HG02938 (cell line): ENCODE results near the gene FAM83G.
"Not testable (repeated sequence)": the region's sequence is repeated elsewhere in the genome, so short reads cannot be mapped to it uniquely, and the experiment has no call there.

ENCODE experiments used
- ATAC-seq: cut with Tn5 transposase; IDR thresholded peaks from one replicate; pipeline ENCODE4 v1.9.1; 2021; ENCODE audit warnings: mild to moderate bottlenecking, moderate library complexity; ENCODE audit not compliant: unreplicated experiment

FAM83G gene

GRCh38 chr17:19023209-19023999 lies 18.8 kb upstream of the FAM83G start:
- ATAC-seq: no peak

- ATAC-seq: no peak
Observed at GRCh38 chr17:19022747-19023146, 18.2 kb upstream of the FAM83G start.

GRCh38 chr17:19022128-19022527 lies 17.6 kb upstream of the FAM83G start:
- no peak for ATAC-seq

GRCh38 chr17:19021622-19022083 lies 17.1 kb upstream of the FAM83G start:
- no peak for ATAC-seq

- not testable (repeated sequence) for ATAC-seq
Observed at GRCh38 chr17:19021011-19021621, 16.6 kb upstream of the FAM83G start.

- ATAC-seq: no peak
Observed at GRCh38 chr17:19020016-19020415, 15.5 kb upstream of the FAM83G start.

- ATAC-seq: no peak
Observed at GRCh38 chr17:19019041-19019941, 14.7 kb upstream of the FAM83G start.

GRCh38 chr17:19018600-19018950 lies 14.0 kb upstream of the FAM83G start:
- ATAC-seq: no peak

- ATAC-seq: no peak
Observed at GRCh38 chr17:19017804-19018599, 13.4 kb upstream of the FAM83G start.

- no peak for ATAC-seq
Observed at GRCh38 chr17:19017401-19017800, 12.8 kb upstream of the FAM83G start.

- no peak for ATAC-seq
Observed at GRCh38 chr17:19016881-19017280, 12.3 kb upstream of the FAM83G start.

- ATAC-seq: no peak
Observed at GRCh38 chr17:19016297-19016696, 11.7 kb upstream of the FAM83G start.

- no peak for ATAC-seq
Observed at GRCh38 chr17:19015428-19015827, 10.9 kb upstream of the FAM83G start.

GRCh38 chr17:19014628-19015215 lies 10.2 kb upstream of the FAM83G start:
- no peak for ATAC-seq

- ATAC-seq: no peak
Observed at GRCh38 chr17:19013806-19014627, 9.5 kb upstream of the FAM83G start.

GRCh38 chr17:19013226-19013625 lies 8.7 kb upstream of the FAM83G start:
- ATAC-seq: no peak

- ATAC-seq: no peak
Observed at GRCh38 chr17:19012171-19013080, 7.9 kb upstream of the FAM83G start.

- no peak for ATAC-seq
Observed at GRCh38 chr17:19011581-19011980, 7.0 kb upstream of the FAM83G start.
